Activated CD4-positive, alpha-beta T cell treated with anti-CD3 and anti-CD28 coated beads for 24 hours (primary cell): ENCODE results near the gene MCL1.

Experiments used
- DNase-seq, 2 donors: peaks; one replicate each; pipeline ENCODE4 v3.0.0-alpha.2; 2020; ENCODE audit warnings: low read depth in 2 of 2

The MCL1 gene

DNA sequence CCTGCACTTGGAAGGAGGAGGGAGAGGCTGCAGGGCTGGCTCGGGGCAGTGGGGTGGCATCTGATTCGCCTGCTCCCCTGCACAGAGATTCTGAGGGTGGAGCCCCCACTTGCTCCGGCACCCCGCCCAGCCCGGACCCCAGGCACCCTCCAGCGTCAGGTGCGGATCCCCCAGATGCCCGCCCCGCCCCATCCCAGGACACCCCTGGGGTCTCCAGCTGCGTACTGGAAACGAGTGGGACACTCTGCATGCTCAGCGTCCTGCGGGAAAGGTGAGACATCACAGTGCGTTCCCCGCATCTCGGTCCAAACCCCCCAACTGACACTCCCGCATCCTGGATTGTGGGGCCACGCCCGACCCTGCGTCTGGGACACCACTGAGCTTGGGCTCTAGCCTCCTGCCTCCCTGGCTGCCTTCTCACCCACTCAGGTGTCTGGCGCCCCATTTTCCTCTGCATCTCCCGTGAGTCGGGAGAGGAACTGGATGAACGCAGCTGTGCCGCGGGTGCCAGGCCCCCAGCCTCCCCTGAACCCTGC is 22.3 kb downstream of the MCL1 start:
- DNase-seq = no peak

DNA sequence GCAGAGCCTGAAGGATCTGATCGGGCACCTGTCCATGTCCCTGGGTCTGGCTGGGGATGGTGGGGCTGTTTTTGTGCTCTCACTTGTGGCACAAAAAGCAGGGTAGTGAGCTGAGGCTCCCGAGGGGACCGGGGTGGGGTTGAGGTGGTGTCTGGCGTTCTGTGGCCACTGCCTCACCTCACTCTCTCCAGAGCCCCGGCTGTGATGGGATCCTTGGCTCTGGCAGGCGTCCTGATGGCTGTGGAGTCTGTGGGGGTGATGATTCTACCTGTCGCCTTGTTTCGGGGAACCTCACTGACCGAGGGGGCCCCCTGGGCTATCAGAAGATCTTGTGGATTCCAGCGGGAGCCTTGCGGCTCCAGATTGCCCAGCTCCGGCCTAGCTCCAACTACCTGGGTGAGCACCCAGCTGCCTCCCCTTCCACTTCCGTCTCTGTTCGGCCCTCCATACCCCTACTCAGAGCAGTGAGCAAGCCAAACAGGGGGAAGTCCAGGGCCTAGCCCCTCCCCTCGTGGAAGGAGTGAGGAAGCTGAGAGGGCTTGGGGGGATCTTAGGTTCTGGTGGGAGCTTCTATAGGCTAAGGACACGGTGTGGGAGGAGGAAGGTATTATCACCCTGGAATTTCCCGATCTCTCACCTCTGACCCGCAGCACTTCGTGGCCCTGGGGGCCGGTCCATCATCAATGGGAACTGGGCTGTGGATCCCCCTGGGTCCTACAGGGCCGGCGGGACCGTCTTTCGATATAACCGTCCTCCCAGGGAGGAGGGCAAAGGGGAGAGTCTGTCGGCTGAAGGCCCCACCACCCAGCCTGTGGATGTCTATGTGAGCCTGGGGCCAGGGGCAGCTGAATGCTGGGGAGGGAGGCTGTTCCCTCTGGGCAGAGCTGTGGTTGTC is 23.2 kb downstream of the MCL1 start:
- no peak for DNase-seq

DNA sequence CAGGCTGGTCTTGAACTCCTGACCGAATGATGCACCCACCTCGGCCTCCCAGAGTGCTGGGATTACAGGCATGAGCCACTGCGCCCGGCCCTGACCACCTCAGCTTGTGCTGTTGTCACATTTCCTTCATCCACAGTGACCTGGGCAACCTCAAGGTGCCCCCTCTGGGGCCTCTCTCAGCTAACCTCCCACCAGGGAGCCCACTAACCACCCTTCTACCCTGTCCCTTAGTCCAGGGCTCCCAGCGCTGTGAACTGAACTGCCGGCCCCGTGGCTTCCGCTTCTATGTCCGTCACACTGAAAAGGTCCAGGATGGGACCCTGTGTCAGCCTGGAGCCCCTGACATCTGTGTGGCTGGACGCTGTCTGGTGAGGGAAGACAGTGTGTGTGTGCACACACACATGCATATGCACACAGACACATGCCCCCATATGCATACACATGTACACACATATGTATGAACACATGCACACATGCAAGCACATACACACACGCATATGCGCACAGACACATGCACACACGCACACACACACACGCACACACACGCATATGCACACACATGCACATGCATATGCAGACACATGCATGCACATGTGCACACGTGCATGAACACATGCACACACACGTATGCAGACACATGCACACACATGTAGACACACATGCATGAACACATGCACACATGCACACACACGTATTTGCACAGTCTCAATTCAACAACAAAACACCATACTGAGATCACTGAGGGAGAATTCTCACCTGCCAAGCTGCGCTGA is 24.0 kb downstream of the MCL1 start:
- no peak for DNase-seq

- DNase-seq = no peak
Measured at GRCh38 chr1:150554086-150554452, 25.3 kb downstream of the MCL1 start.

- no peak for DNase-seq
Measured at GRCh38 chr1:150553392-150554085, 25.9 kb downstream of the MCL1 start.

- no peak for DNase-seq
Measured at GRCh38 chr1:150552911-150553289, 26.5 kb downstream of the MCL1 start.

GRCh38 chr1:150552128-150552910 is 27.1 kb downstream of the MCL1 start:
- DNase-seq = no peak

DNA sequence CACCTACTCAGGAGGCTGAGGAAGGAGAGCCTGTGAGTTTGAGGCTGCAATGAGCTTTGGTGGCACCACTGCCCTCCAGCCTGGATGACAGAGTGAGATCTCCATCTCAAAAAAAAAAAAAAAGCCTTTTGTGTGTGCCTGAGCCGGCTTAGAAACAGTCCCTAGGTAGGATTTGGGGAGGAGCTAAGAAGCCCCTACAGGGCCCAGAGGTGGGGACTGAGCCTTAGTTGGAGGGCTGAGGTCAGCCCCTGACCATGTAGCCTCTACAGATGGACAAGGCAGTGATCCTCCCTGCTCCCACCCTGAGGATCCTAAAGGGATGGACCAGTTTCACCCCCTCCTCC is 27.7 kb downstream of the MCL1 start:
- no peak for DNase-seq

DNA sequence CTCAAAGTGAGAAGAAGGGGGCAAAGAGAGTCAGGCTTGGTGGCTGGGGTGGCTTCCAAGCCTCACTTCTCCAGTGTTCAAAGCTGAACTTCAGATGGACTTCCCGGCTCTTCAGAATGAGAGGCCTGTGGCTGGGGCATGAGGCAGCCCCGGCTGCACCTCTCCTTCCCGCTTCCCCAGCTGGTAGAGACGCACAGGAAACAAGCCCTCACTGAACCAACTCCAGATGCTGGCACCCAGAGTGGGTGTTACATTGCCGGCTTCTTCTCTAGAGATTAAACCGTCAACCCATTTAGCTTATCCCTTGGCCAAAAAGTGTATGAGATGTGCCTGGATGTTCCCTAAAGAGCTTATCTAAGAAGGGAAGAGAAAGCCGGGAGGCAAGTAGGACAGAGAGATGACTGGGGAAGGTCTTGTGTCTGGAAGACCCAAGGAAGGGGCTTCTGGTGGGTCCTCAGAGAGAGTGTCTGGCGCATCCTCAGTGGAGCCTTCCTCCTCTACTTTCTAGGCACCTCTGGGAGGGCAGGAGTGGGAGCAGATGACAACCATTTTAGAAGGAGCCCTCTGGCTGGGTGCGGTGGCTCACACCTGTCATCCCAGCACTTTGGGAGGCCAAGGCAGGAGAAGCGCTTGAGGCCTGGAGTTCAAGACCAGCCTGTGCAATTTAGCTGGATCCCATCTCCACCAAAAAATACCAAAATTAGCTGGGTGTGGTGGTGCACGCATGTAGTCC is 28.2 kb downstream of the MCL1 start:
- no peak for DNase-seq

- no peak for DNase-seq
Measured at GRCh38 chr1:150550222-150551050, 29.0 kb downstream of the MCL1 start.

- DNase-seq = no peak
Measured at GRCh38 chr1:150549496-150550221, 29.8 kb downstream of the MCL1 start.

DNA sequence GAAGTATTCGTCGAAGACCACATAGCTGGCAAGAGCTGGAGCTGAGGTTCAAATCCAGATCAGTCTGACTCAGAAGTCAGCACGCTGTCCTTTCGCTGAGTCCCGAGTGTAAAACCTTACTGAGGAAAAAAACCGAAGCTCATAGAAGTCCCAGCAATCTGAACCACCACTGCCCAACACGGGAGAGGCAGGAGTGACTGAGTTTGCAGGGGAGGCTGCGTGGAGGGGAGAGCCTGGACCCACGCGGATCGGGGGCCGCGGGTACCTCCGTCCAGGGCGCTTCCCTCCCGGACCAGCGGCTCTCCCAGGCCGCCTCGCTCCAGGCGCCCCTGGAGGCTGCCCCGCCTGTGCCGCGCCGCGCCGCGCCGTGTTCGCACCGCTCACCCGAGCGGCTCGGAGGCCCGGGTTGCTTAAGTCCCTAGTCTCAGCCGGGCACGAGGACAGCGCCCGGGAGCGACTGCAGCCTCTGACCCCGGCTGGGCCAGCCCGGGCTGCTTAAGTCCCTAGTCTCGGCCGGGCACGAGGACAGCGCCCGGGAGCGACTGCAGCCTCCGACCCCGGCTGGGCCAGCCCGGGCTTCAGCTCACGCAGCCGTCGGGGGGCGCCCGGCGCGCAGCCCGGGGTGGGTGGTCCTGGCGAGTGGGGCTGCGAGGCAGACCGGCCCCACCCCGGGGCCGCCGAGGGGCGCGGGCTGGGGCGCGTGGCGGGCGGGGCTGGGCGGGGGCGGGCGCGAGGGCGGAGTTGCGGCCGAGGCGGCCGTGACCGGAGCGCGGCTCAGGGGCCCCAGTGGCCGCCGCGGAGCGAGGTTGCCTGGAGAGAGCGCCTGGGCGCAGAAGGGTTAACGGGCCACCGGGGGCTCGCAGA is 30.5 kb downstream of the MCL1 start, which contains the start of gene ADAMTSL4:
TSS of gene ADAMTSL4 (plus strand) at position 777 of the 864 bp plus-strand sequence. CDS start 2,881 bp downstream, outside the sequence.
- DNase-seq = no peak

DNA sequence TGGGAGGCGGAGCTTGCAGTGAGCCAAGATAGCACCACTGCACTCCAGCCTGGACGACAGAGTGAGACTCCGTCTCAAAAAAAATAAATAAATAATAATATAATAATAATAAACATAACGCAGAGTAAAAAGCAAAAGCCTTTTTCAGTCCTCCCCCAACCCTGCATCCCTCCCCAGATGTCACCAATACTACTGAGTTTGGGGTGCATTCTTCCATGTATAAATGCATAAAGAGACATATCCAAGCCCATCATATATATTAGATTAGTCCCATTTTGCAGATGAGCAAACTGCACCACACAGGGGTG is 31.1 kb downstream of the MCL1 start:
- no peak for DNase-seq

- DNase-seq = no peak
Measured at GRCh38 chr1:150546294-150546937, 33.0 kb downstream of the MCL1 start.

- DNase-seq = no peak
Measured at GRCh38 chr1:150545486-150546032, 33.9 kb downstream of the MCL1 start.

DNA sequence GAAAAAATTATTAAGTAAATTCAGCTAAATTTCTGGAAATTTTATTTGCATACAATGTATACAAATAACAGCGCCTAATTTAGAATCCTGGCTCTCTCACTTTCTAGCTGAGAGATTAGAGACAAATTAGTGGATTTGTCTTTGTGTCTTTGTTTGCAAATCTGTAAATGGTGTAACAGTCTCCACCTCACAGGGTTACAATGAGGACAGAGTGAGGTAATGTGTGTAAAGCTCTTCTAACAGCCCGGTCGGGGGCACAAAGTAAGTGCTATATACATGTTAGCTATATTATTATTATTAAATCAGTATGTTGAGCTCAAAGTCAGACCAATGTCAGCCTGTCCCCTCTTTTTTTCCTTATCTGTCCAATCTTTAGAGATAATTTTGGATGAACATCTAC is 35.2 kb downstream of the MCL1 start:
- DNase-seq = no peak

DNA sequence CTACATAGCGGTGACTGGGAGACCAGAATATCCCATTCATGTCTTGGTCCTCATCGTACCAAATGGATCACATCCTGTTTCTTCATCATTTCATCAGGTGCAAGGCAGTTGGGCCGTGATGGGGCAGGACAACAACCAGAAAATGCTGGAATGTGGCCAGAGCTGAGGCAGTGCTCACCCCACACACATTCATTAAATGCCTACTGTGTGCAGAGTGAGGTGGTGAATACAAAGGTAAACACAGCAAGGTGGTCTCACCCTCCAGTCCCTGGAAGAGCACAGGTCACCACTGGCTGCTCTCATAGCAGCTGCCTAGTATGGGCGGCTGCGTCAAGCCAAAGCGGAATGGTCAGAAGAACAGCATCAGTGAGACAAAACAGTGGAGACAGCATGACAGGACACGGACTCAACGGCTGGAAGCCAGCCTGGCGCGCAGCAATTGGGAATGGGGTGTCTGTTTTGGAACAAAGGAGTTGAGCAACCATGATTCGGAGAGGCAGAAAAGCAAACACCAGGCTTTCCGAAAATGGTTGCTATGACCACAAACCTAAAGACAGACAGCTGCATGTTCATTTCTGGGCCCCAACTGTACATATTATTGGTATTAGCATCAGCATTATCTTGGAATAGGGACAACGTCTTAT is 35.8 kb downstream of the MCL1 start:
- DNase-seq = no peak
